Type B pancreatic cell (in vitro differentiated cells): ENCODE measurements around the gene VCX2. TPM values are rescaled to one million over a fixed set of nuclear protein-coding genes. Genes with fewer than 3 reads are reported as not detected.
"Not testable (repeated sequence)": the region's sequence is repeated elsewhere in the genome, so short reads cannot be mapped to it uniquely, and the experiment has no call there.

Experiments used
- DNase-seq: peaks from one replicate; pipeline ENCODE4 v3.0.0; 2021; ENCODE audit warnings: mixed read lengths; ENCODE audit not compliant: unreplicated experiment; ENCODE audit errors: extremely low spot score
- H3K27ac Mint-ChIP-seq: 2 replicates; pipeline ENCODE4 v1.8.0; 2021; ENCODE audit warnings: mild to moderate bottlenecking, mixed read lengths
- H3K27me3 Mint-ChIP-seq: 2 replicates; pipeline ENCODE4 v1.8.0; 2021; ENCODE audit warnings: mixed read lengths
- H3K36me3 Mint-ChIP-seq: 2 replicates; pipeline ENCODE4 v1.8.0; 2021; ENCODE audit warnings: mixed read lengths
- H3K4me1 Mint-ChIP-seq: one replicate; pipeline ENCODE4 v1.8.0; 2021; ENCODE audit warnings: mixed read lengths; ENCODE audit not compliant: unreplicated experiment
- H3K4me3 Mint-ChIP-seq: 2 replicates; pipeline ENCODE4 v1.8.0; 2021; ENCODE audit warnings: mild to moderate bottlenecking, mixed read lengths
- H3K9me3 Mint-ChIP-seq: 2 replicates; pipeline ENCODE4 v1.8.0; 2021; ENCODE audit warnings: mixed read lengths
- total RNA-seq: library from RNA; stranded (reverse); gene quantifications from 2 replicates; pipeline ENCODE4 v1.2.1, GENCODE V29; 2021; ENCODE audit warnings: low replicate concordance
- TF ChIP-seq, protein P1 (sequence below): fragments of 200-600 bp; sonication (generic); conservative IDR thresholded peaks from 2 replicates; pipeline ENCODE4 v1.5.0; 2021; ENCODE audit warnings: antibody characterized with exemption, mild to moderate bottlenecking

VCX2 gene
- total RNA-seq, 1 donor from 2014 or later, result not detected

GRCh38 chrX:8179656-8180055 lies 8.6 kb upstream of the VCX2 start:
- H3K4me3 Mint-ChIP-seq, result no peak overlapping the region
- TF ChIP-seq, protein P1, sequence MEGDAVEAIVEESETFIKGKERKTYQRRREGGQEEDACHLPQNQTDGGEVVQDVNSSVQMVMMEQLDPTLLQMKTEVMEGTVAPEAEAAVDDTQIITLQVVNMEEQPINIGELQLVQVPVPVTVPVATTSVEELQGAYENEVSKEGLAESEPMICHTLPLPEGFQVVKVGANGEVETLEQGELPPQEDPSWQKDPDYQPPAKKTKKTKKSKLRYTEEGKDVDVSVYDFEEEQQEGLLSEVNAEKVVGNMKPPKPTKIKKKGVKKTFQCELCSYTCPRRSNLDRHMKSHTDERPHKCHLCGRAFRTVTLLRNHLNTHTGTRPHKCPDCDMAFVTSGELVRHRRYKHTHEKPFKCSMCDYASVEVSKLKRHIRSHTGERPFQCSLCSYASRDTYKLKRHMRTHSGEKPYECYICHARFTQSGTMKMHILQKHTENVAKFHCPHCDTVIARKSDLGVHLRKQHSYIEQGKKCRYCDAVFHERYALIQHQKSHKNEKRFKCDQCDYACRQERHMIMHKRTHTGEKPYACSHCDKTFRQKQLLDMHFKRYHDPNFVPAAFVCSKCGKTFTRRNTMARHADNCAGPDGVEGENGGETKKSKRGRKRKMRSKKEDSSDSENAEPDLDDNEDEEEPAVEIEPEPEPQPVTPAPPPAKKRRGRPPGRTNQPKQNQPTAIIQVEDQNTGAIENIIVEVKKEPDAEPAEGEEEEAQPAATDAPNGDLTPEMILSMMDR, result peak; percentile 65
- no peak overlapping the region for H3K27ac Mint-ChIP-seq
- no peaks in the 10 kb centered on the region for H3K36me3 Mint-ChIP-seq
- no peaks in the 10 kb centered on the region for H3K9me3 Mint-ChIP-seq
- H3K4me1 Mint-ChIP-seq, result peaks cover 11% of the 10 kb centered on the region
- DNase-seq, result no peak
- no peaks in the 10 kb centered on the region for H3K27me3 Mint-ChIP-seq

- DNase-seq, H3K4me3 Mint-ChIP-seq, H3K27me3 Mint-ChIP-seq, H3K4me1 Mint-ChIP-seq, H3K9me3 Mint-ChIP-seq, H3K27ac Mint-ChIP-seq, H3K36me3 Mint-ChIP-seq: not testable (repeated sequence)
Measured at GRCh38 chrX:8154011-8154410, 17.1 kb downstream of the VCX2 start.

GRCh38 chrX:8147226-8147625 lies 23.8 kb downstream of the VCX2 start:
- Mint-ChIP-seq H3K4me1 (no peaks in the 10 kb centered on the region), H3K27me3 (no peaks in the 10 kb centered on the region), H3K4me3 (no peak overlapping the region), H3K27ac (no peak overlapping the region), H3K9me3 (no peaks in the 10 kb centered on the region), H3K36me3 (no peaks in the 10 kb centered on the region)
- TF ChIP-seq, protein P1, result no peak
- DNase-seq, result no peak

DNA sequence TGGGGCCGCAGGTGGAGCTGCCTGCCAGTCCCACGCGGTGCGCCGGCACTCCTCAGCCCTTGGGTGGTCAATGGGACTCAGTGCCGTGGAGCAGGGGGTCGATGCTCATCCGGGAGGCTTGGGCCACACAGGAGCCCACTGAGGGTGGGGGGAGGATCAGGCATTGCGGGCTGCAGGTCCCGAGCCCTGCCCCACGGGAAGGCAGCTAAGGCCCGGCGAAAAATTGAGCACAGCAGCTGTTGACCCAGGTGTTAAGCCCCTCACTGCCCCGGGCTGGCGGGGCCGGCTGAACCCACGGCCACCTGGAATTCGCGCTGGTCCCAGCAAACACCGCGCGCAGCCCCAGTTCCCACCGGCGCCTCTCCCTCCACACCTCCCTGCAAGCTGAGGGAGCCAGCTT lies 26.1 kb downstream of the VCX2 start:
- Mint-ChIP-seq H3K9me3 (no peaks in the 10 kb centered on the region), H3K36me3 (no peaks in the 10 kb centered on the region), H3K4me1 (peaks cover 9% of the 10 kb centered on the region), H3K4me3 (no peak overlapping the region), H3K27ac (no peak overlapping the region), H3K27me3 (no peaks in the 10 kb centered on the region)
- TF ChIP-seq, protein P1, result no peak
- DNase-seq, result no peak

DNA sequence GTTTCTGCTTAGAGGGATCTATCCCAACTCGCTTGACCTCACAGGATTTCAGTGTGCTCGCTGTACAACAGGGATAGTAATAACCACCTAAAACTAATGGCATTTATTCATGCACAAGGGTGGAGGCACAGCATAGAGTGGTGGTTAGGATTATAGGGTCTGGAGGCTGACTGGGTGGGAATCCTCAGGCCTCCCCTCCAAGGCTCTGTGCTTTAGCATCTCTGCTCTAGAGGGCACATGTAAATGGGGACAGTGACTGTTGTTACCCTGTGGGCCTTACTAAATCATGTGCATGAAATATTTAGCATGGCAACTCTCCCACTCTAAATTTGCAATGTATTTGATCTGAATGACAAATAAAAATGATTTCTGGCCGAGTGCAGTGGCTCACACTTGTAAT lies 29.2 kb downstream of the VCX2 start:
- no peaks in the 10 kb centered on the region for H3K36me3 Mint-ChIP-seq
- no peaks in the 10 kb centered on the region for H3K27me3 Mint-ChIP-seq
- peaks cover 10% of the 10 kb centered on the region for H3K4me1 Mint-ChIP-seq
- DNase-seq, result no peak
- H3K27ac Mint-ChIP-seq, result no peak overlapping the region
- TF ChIP-seq, protein P1, result no peak
- no peak overlapping the region for H3K4me3 Mint-ChIP-seq
- H3K9me3 Mint-ChIP-seq, result peaks cover 5% of the 10 kb centered on the region

GRCh38 chrX:8140986-8141744 lies 29.9 kb downstream of the VCX2 start:
- TF ChIP-seq, protein P1, result no peak
- DNase-seq, result no peak
- Mint-ChIP-seq H3K4me1 (peaks cover 10% of the 10 kb centered on the region), H3K27me3 (no peaks in the 10 kb centered on the region), H3K4me3 (no peak overlapping the region), H3K27ac (no peak overlapping the region), H3K36me3 (no peaks in the 10 kb centered on the region), H3K9me3 (peaks cover 5% of the 10 kb centered on the region)
